Trophoblast cell (in vitro differentiated cells and primary cell): ENCODE data around the gene RAB3IP. TPM values are rescaled to one million over a fixed set of nuclear protein-coding genes. Genes with fewer than 3 reads are reported as not detected.

Experiments used
- DNase-seq, 2 donors: peaks; one replicate each; pipeline ENCODE4 v3.0.0-alpha.2; 2016
- H2AFZ ChIP-seq: 2 replicates; pipeline ENCODE4 v1.6.1; 2013; ENCODE audit warnings: low read length, moderate library complexity, mild to moderate bottlenecking; ENCODE audit not compliant: insufficient read depth, poor library complexity
- H2AK5ac ChIP-seq: 2 replicates; pipeline ENCODE4 v1.6.1; 2013; ENCODE audit warnings: mild to moderate bottlenecking, low read length
- H2BK120ac ChIP-seq: 2 replicates; pipeline ENCODE4 v1.6.1; 2013; ENCODE audit warnings: low read length, mild to moderate bottlenecking, moderate library complexity; ENCODE audit not compliant: insufficient read depth, poor library complexity
- H2BK12ac ChIP-seq: 2 replicates; pipeline ENCODE4 v1.6.1; 2013; ENCODE audit warnings: mild to moderate bottlenecking, low read length, moderate library complexity
- H2BK5ac ChIP-seq: 2 replicates; pipeline ENCODE4 v1.6.1; 2013; ENCODE audit warnings: low read length, low read depth, moderate library complexity, mild to moderate bottlenecking; ENCODE audit not compliant: poor library complexity
- H3K14ac ChIP-seq: 2 replicates; pipeline ENCODE4 v1.6.1; 2013; ENCODE audit warnings: mild to moderate bottlenecking, low read length
- H3K18ac ChIP-seq: 2 replicates; pipeline ENCODE4 v1.6.1; 2013; ENCODE audit warnings: mild to moderate bottlenecking, low read length
- H3K23ac ChIP-seq: 2 replicates; pipeline ENCODE4 v1.6.1; 2013; ENCODE audit warnings: low read length
- H3K27ac ChIP-seq: 2 replicates; pipeline ENCODE4 v1.5.1; 2013; ENCODE audit warnings: low read depth, mild to moderate bottlenecking, inconsistent platforms, low read length, moderate library complexity
- H3K27me3 ChIP-seq: 2 replicates; pipeline ENCODE4 v1.6.1; 2013; ENCODE audit warnings: inconsistent platforms, mild to moderate bottlenecking, low read length, moderate library complexity; ENCODE audit not compliant: insufficient read depth
- H3K36me3 ChIP-seq, 2 experiments: 1 replicate in 1 of 2; 2 replicates in 1 of 2; pipeline ENCODE4 v1.6.1; 2013; ENCODE audit warnings: low read length in 2 of 2, mild to moderate bottlenecking in 2 of 2, moderate library complexity in 1 of 2; ENCODE audit not compliant: insufficient read depth in 2 of 2, control insufficient read depth in 1 of 2
- H3K4ac ChIP-seq: 2 replicates; pipeline ENCODE4 v1.6.1; 2013; ENCODE audit warnings: low read depth, mild to moderate bottlenecking, low read length, moderate library complexity
- H3K4me1 ChIP-seq, 2 experiments: 1 replicate in 1 of 2; 2 replicates in 1 of 2; pipeline ENCODE4 v1.6.1; 2013; ENCODE audit warnings: low read length in 2 of 2, mild to moderate bottlenecking in 2 of 2, moderate library complexity in 1 of 2; ENCODE audit not compliant: insufficient read depth in 2 of 2, control insufficient read depth in 1 of 2
- H3K4me2 ChIP-seq: 2 replicates; pipeline ENCODE4 v1.6.1; 2013; ENCODE audit warnings: inconsistent platforms, mild to moderate bottlenecking, low read length, moderate library complexity
- H3K4me3 ChIP-seq: 2 replicates; pipeline ENCODE4 v1.5.1; 2013; ENCODE audit warnings: mild to moderate bottlenecking, low read depth, low read length, inconsistent platforms
- H3K79me1 ChIP-seq: one replicate; pipeline ENCODE4 v1.6.1; 2013; ENCODE audit warnings: low read length
- H3K79me2 ChIP-seq: 2 replicates; pipeline ENCODE4 v1.6.1; 2013; ENCODE audit warnings: low read length, mild to moderate bottlenecking; ENCODE audit not compliant: control insufficient read depth, insufficient read depth, poor library complexity
- H3K9ac ChIP-seq: 2 replicates; pipeline ENCODE4 v1.6.1; 2013; ENCODE audit warnings: mild to moderate bottlenecking, low read length
- H3K9me3 ChIP-seq: 2 replicates; pipeline ENCODE4 v1.6.1; 2013; ENCODE audit warnings: low read depth, mild to moderate bottlenecking, control low read depth, inconsistent platforms, low read length; ENCODE audit not compliant: insufficient read depth
- H4K12ac ChIP-seq: 2 replicates; pipeline ENCODE4 v1.6.1; 2013; ENCODE audit warnings: low read depth, mild to moderate bottlenecking, low read length, moderate library complexity
- H4K8ac ChIP-seq: 2 replicates; pipeline ENCODE4 v1.6.1; 2013; ENCODE audit warnings: low read depth, mild to moderate bottlenecking, low read length, moderate library complexity
- H4K91ac ChIP-seq: one replicate; pipeline ENCODE4 v1.6.1; 2013; ENCODE audit warnings: low read depth, mild to moderate bottlenecking, low read length, moderate library complexity
- WGBS: extraction: QIAGEN DNeasy Blood & Tissue Kit; methylation state at CpG from one replicate; pipeline ENCODE4 v1.1.7; 2013; ENCODE audit warnings: missing lambda C conversion rate; ENCODE audit not compliant: insufficient read length, insufficient coverage; ENCODE audit errors: extremely low coverage; 5-methylcytosine and 5-hydroxymethylcytosine counted together
- polyA plus RNA-seq: library from polyadenylated mRNA; stranded (reverse); fragments of 200-250 nt; gene quantifications from 2 replicates; pipeline ENCODE4 v1.2.3, GENCODE V29; 2013

The RAB3IP gene, protein sequence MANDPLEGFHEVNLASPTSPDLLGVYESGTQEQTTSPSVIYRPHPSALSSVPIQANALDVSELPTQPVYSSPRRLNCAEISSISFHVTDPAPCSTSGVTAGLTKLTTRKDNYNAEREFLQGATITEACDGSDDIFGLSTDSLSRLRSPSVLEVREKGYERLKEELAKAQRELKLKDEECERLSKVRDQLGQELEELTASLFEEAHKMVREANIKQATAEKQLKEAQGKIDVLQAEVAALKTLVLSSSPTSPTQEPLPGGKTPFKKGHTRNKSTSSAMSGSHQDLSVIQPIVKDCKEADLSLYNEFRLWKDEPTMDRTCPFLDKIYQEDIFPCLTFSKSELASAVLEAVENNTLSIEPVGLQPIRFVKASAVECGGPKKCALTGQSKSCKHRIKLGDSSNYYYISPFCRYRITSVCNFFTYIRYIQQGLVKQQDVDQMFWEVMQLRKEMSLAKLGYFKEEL
- polyA plus RNA-seq: 14.5 and 14.9 TPM in 2 replicates

DNA sequence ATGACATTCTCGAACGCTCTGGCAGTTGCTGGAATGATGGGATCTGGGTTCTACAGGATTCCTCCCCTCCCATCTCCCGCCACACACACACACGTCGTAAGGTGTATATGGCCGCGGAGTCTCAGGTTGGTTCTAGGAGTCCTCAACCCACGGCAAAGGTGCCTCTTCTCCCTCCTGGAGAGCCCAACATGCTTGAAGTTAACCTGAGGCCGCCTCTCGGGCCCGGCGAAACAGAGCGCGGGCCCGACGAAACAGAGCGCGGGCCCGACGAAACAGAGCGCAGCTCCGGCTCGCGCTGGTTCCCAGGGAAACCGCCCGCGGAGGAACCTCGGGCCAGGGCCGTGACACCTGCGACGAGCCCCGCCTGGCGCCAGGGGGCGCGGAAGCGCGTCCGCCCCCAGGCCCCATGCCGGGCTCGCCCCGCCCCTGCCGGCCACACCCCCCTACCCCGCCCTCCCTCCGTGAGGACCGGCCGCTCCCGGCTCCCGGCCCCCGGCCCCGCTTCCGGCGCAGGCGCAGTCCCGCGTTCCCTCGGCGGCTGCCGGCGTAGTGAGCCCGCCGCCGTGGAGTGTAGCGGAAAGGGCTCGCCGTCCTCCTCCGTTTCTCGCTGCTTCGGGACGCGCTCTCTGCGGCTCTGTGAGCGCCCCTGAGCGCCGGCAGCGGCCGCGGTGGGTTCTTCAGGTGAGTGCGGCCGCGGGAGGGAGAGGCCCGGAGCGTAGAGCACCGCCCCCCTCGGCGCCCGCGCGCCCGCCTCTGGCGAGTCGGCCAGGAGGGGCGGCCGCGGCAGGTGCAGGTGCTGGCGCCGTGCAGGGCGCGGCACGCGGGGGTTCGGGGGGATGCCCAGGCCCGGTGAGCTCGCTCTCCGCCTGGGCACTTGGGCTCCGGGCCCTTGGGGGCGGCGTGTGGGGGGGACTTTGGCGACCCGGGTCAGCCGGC is at the start of gene RAB3IP:
Gene RAB3IP, plus strand, starts transcription at position 510 of the 936 bp plus-strand sequence. CDS start 16,549 bp downstream, outside the sequence.
- Histone ChIP-seq H3K27me3 (no peaks in the 10 kb centered on the region), H3K18ac (peak within 1 kb of the TSS; percentile 76), H4K8ac (peak within 1 kb of the TSS; percentile 79), H3K9ac (peak within 1 kb of the TSS; percentile 64), H3K36me3 (no peaks in the 10 kb centered on the region), H2BK120ac (peak within 1 kb of the TSS; percentile 84), H3K9me3 (no peaks in the 10 kb centered on the region), H3K14ac (peak within 1 kb of the TSS; percentile 57), H3K79me2 (peaks cover 4% of the 10 kb centered on the region), H3K4me1 (peaks cover 0 to 2% of the 10 kb centered on the region in 2 experiments), H4K91ac (peak within 1 kb of the TSS; percentile 45), H3K4me2 (peak within 1 kb of the TSS; percentile 99), H2BK12ac (no peak within 1 kb of the TSS), H3K23ac (no peak within 1 kb of the TSS), H4K12ac (peak within 1 kb of the TSS; percentile 69), H3K4me3 (peak within 1 kb of the TSS; percentile 94), H2AFZ (peak within 1 kb of the TSS; percentile 96), H3K27ac (peak within 1 kb of the TSS; percentile 80), H2BK5ac (peak within 1 kb of the TSS; percentile 41), H3K79me1 (peaks cover 7% of the 10 kb centered on the region), H3K4ac (peak within 1 kb of the TSS; percentile 21), H2AK5ac (no peak within 1 kb of the TSS)
- peak; percentile 81 to 95 for DNase-seq
- WGBS: no CpG with 5 or more reads among the region's 110 CpGs

GRCh38 chr12:69689638-69690037 is 49.0 kb upstream of the RAB3IP start:
- H3K36me3 ChIP-seq: no peaks in the 10 kb centered on the region
- WGBS: no CpG with 5 or more reads among the region's 2 CpGs
- DNase-seq: no peak
- H3K27ac ChIP-seq: peak overlapping the region; percentile 57
- peak overlapping the region; percentile 93 for H2BK12ac ChIP-seq
- no peak overlapping the region for H2AFZ ChIP-seq
- H3K79me1 ChIP-seq: peaks cover 12% of the 10 kb centered on the region
- no peak overlapping the region for H3K23ac ChIP-seq
- no peak overlapping the region for H4K8ac ChIP-seq
- H3K9me3 ChIP-seq: no peaks in the 10 kb centered on the region
- H3K18ac ChIP-seq: no peak overlapping the region
- H4K91ac ChIP-seq: peak overlapping the region; percentile 55
- no peak overlapping the region for H4K12ac ChIP-seq
- peak overlapping the region; percentile 58 for H3K14ac ChIP-seq
- no peak overlapping the region for H3K4me2 ChIP-seq
- H3K4me3 ChIP-seq: no peak overlapping the region
- H3K27me3 ChIP-seq: no peaks in the 10 kb centered on the region
- no peak overlapping the region for H3K4ac ChIP-seq
- H3K9ac ChIP-seq: no peak overlapping the region
- no peak overlapping the region for H2BK5ac ChIP-seq
- H3K4me1 ChIP-seq: peaks cover 8 to 12% of the 10 kb centered on the region in 2 experiments
- H2BK120ac ChIP-seq: peak overlapping the region; percentile 24
- no peak overlapping the region for H2AK5ac ChIP-seq
- H3K79me2 ChIP-seq: no peaks in the 10 kb centered on the region

DNA sequence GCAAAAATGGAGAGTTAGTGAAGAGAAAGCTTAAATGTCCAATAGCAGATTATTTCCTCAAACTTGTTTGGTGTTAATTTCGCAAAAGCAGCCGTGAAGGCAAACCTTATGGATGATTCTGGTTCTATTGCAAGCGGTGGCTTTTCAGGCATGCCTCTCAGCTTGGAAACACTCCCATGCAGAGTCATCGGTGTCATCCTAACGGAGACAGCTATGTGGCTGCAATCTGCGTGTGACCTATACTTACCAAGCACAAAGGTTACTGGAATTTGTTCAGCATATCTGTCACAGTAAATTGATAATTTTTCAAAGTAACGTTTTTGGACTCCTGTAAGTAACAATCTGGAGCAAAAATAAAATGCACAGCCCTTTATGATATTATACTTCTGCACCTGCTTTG is 44.5 kb upstream of the RAB3IP start:
- H3K79me1 ChIP-seq: no peaks in the 10 kb centered on the region
- no peaks in the 10 kb centered on the region for H3K27me3 ChIP-seq
- H3K9me3 ChIP-seq: no peaks in the 10 kb centered on the region
- H4K12ac ChIP-seq: no peak overlapping the region
- H3K4me1 ChIP-seq: peaks cover 0 to 3% of the 10 kb centered on the region in 2 experiments
- no peak overlapping the region for H2BK5ac ChIP-seq
- peak; percentile 73 to 74 for DNase-seq
- H4K8ac ChIP-seq: no peak overlapping the region
- H3K23ac ChIP-seq: no peak overlapping the region
- H4K91ac ChIP-seq: no peak overlapping the region
- H3K79me2 ChIP-seq: no peaks in the 10 kb centered on the region
- no CpG with 5 or more reads among the region's 7 CpGs for WGBS
- no peak overlapping the region for H2AFZ ChIP-seq
- no peak overlapping the region for H2BK12ac ChIP-seq
- H3K4me3 ChIP-seq: no peak overlapping the region
- H3K14ac ChIP-seq: no peak overlapping the region
- H3K4me2 ChIP-seq: no peak overlapping the region
- H3K27ac ChIP-seq: no peak overlapping the region
- no peaks in the 10 kb centered on the region for H3K36me3 ChIP-seq
- no peak overlapping the region for H3K18ac ChIP-seq
- no peak overlapping the region for H3K9ac ChIP-seq
- H2BK120ac ChIP-seq: no peak overlapping the region
- H2AK5ac ChIP-seq: no peak overlapping the region
- no peak overlapping the region for H3K4ac ChIP-seq

DNA sequence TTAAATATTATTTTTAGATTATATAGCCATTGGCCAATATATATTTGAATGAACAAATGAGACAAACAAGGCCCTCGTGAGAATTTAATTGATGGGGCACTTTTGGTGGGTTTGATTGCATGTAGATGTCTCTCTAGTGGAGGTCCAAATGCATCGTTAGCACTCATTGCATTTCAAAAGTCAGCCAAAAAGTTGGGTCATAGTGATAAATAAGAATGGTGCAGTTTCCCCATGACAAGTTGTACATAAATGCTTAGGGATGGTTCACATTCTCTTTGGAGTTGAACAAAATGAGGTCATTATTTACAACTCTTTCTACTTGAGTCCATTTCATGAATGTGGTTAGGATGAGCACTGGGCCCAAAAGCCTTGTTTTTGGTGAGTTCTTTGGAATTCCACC is 40.6 kb upstream of the RAB3IP start:
- Histone ChIP-seq H3K14ac (no peak overlapping the region), H2AFZ (no peak overlapping the region), H3K9me3 (no peaks in the 10 kb centered on the region), H3K23ac (no peak overlapping the region), H2BK12ac (no peak overlapping the region), H3K27ac (no peak overlapping the region), H2BK120ac (no peak overlapping the region), H3K9ac (no peak overlapping the region), H4K12ac (no peak overlapping the region), H3K79me2 (no peaks in the 10 kb centered on the region), H4K91ac (no peak overlapping the region), H3K18ac (no peak overlapping the region), H2AK5ac (no peak overlapping the region), H3K79me1 (no peaks in the 10 kb centered on the region), H3K4me1 (no peaks in the 10 kb centered on the region), H3K36me3 (no peaks in the 10 kb centered on the region), H3K4ac (no peak overlapping the region), H2BK5ac (no peak overlapping the region), H4K8ac (no peak overlapping the region), H3K27me3 (no peaks in the 10 kb centered on the region), H3K4me2 (no peak overlapping the region), H3K4me3 (no peak overlapping the region)
- no peak for DNase-seq
- WGBS: no CpG with 5 or more reads among the region's 2 CpGs
